GM18867 (cell line): ENCODE results near the gene ARID1A.
A peak's percentile ranks its signal among the peaks of the same experiment; 100 is the strongest.
"Not testable (repeated sequence)": the region's sequence is repeated elsewhere in the genome, so short reads cannot be mapped to it uniquely, and the experiment has no call there.

Experiments
- ATAC-seq: cut with Tn5 transposase; IDR thresholded peaks from one replicate; pipeline ENCODE4 v1.9.1; 2021; ENCODE audit warnings: mild to moderate bottlenecking, moderate library complexity; ENCODE audit not compliant: unreplicated experiment

ARID1A gene

GRCh38 chr1:26695356-26696118 is at the start of gene ARID1A:
ARID1A (plus strand) TSS chr1:26696015; CDS start chr1:26696404, 389 bp downstream.
- ATAC-seq = peak; percentile 45

- no peak for ATAC-seq
Observed at GRCh38 chr1:26664802-26665201, 31.0 kb upstream of the ARID1A start.

GRCh38 chr1:26666855-26667254 is 29.0 kb upstream of the ARID1A start:
- no peak for ATAC-seq

GRCh38 chr1:26668106-26668786 is 27.6 kb upstream of the ARID1A start:
- not testable (repeated sequence) for ATAC-seq

- ATAC-seq = peak; percentile 62
Observed at GRCh38 chr1:26677306-26678115, 18.3 kb upstream of the ARID1A start.

- ATAC-seq = no peak
Observed at GRCh38 chr1:26684763-26685508, 10.9 kb upstream of the ARID1A start.

GRCh38 chr1:26686795-26687194 is 9.0 kb upstream of the ARID1A start:
- no peak for ATAC-seq

GRCh38 chr1:26689504-26689903 is 6.3 kb upstream of the ARID1A start:
- no peak for ATAC-seq

- ATAC-seq = no peak
Observed at GRCh38 chr1:26690157-26690556, 5.7 kb upstream of the ARID1A start.

GRCh38 chr1:26690576-26691031 is 5.2 kb upstream of the ARID1A start:
- no peak for ATAC-seq

- no peak for ATAC-seq
Observed at GRCh38 chr1:26692211-26692792, 3.5 kb upstream of the ARID1A start.

GRCh38 chr1:26692793-26693490 is 2.9 kb upstream of the ARID1A start:
- ATAC-seq = peak; percentile 40

- ATAC-seq = no peak
Observed at GRCh38 chr1:26693599-26694572, 1.9 kb upstream of the ARID1A start.

GRCh38 chr1:26694638-26695355 is 1.0 kb upstream of the ARID1A start:
- no peak for ATAC-seq

- ATAC-seq = no peak
Observed at GRCh38 chr1:26696119-26696653, 371 bp downstream of the ARID1A start.

GRCh38 chr1:26696654-26697430 is 1.0 kb downstream of the ARID1A start:
- ATAC-seq = no peak

- no peak for ATAC-seq
Observed at GRCh38 chr1:26697431-26697977, 1.7 kb downstream of the ARID1A start.
